ENCODE measurements around the gene SYNGAP1.
A peak's percentile ranks its signal among the peaks of the same experiment; 100 is the strongest.

SYNGAP1 gene

GRCh38 chr6:33425668-33426577 is 6.1 kb downstream of the SYNGAP1 start:
- H3K4me3 ChIP-seq (ENCODE audit: low read depth, low read length) = peak overlapping the region; percentile 51
- peak; percentile 74 for TF ChIP-seq CTCF (IDR thresholded peaks at IDR 0.05; ENCODE audit: borderline replicate concordance, insufficient read depth, low read depth, low read length)

GRCh38 chr6:33426590-33427511 is 7.0 kb downstream of the SYNGAP1 start:
- H3K4me3 ChIP-seq (ENCODE audit: low read depth, low read length) = peak overlapping the region; percentile 51
- TF ChIP-seq CTCF (IDR thresholded peaks at IDR 0.05; ENCODE audit: borderline replicate concordance, insufficient read depth, low read depth, low read length) = no peak

- peak overlapping the region; percentile 51 for H3K4me3 ChIP-seq (ENCODE audit: low read depth, low read length)
- TF ChIP-seq CTCF (IDR thresholded peaks at IDR 0.05; ENCODE audit: borderline replicate concordance, insufficient read depth, low read depth, low read length) = no peak
These were observed 7.8 kb downstream of the SYNGAP1 start for GRCh38 chr6:33427585-33428223.

GRCh38 chr6:33428224-33428965 is 8.5 kb downstream of the SYNGAP1 start:
- peak; percentile 59; the same call in 1 of the 2 replicates for TF ChIP-seq CTCF (IDR thresholded peaks at IDR 0.05; ENCODE audit: borderline replicate concordance, insufficient read depth, low read depth, low read length)

GRCh38 chr6:33428966-33429749 is 9.3 kb downstream of the SYNGAP1 start:
- TF ChIP-seq CTCF (IDR thresholded peaks at IDR 0.05; ENCODE audit: borderline replicate concordance, insufficient read depth, low read depth, low read length) = no peak
- no peak overlapping the region for H3K4me3 ChIP-seq (ENCODE audit: low read depth, low read length)

More at GRCh38 chr6:33428224-33428965, 8.5 kb downstream of the SYNGAP1 start:
- H3K4me3 ChIP-seq (ENCODE audit: low read depth, low read length) = peak overlapping the region; percentile 40

- TF ChIP-seq CTCF (IDR thresholded peaks at IDR 0.05; ENCODE audit: borderline replicate concordance, insufficient read depth, low read depth, low read length) = no peak
- no peak overlapping the region for H3K4me3 ChIP-seq (ENCODE audit: low read depth, low read length)
These were observed 9.8 kb downstream of the SYNGAP1 start for GRCh38 chr6:33429750-33430052.
